ENCODE data around the gene NHSL2.

GRCh38 chrX:72084114-72084513 is 173.5 kb downstream of the NHSL2 start:
- no peak for TF ChIP-seq CTCF (IDR thresholded peaks at IDR 0.05; ENCODE audit: borderline replicate concordance, extremely low read depth, low read length, poor library complexity, severe bottlenecking)
- no peak for TF ChIP-seq EZH2 (IDR thresholded peaks at IDR 0.05; ENCODE audit: borderline replicate concordance, low read depth, low read length, severe bottlenecking)

Measured in DND-41 (cell line).